Astrocyte (in vitro differentiated cells and primary cell): ENCODE data around the gene ETHE1.

ENCODE experiments used
- EZH2 ChIP-seq: IDR thresholded peaks from 2 replicates; pipeline ENCODE4 v1.6.1; 2012; ENCODE audit warnings: mild to moderate bottlenecking, low read length, inconsistent platforms; ENCODE audit not compliant: insufficient read depth
- TF ChIP-seq, protein P1 (sequence below): IDR thresholded peaks from 2 replicates; pipeline ENCODE4 v1.5.1; 2011; ENCODE audit warnings: low read depth, mild to moderate bottlenecking, inconsistent platforms, low read length, moderate library complexity; ENCODE audit not compliant: insufficient read depth

DNA sequence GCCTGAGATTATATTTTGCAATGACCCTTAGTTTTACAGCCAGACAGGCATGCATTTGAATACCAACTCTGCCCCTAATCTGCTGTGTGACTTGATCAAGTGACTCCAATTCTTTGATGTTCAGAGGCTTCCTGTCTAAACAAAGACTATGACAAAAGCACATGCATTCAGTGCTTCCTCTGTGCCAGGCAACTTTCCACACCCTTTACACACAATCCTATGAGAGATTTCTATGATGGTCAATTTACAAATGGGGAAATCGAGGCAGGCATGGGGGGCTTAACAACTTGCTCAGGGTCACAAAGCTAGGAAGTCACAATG lies 57.9 kb downstream of the ETHE1 start:
- TF ChIP-seq, protein P1, sequence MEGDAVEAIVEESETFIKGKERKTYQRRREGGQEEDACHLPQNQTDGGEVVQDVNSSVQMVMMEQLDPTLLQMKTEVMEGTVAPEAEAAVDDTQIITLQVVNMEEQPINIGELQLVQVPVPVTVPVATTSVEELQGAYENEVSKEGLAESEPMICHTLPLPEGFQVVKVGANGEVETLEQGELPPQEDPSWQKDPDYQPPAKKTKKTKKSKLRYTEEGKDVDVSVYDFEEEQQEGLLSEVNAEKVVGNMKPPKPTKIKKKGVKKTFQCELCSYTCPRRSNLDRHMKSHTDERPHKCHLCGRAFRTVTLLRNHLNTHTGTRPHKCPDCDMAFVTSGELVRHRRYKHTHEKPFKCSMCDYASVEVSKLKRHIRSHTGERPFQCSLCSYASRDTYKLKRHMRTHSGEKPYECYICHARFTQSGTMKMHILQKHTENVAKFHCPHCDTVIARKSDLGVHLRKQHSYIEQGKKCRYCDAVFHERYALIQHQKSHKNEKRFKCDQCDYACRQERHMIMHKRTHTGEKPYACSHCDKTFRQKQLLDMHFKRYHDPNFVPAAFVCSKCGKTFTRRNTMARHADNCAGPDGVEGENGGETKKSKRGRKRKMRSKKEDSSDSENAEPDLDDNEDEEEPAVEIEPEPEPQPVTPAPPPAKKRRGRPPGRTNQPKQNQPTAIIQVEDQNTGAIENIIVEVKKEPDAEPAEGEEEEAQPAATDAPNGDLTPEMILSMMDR = no peak
- no peak for TF ChIP-seq EZH2
